ENCODE data around the gene IRF8. TPM values are rescaled to one million over a fixed set of nuclear protein-coding genes. Genes with fewer than 3 reads are reported as not detected.
"Not testable (repeated sequence)": the region's sequence is repeated elsewhere in the genome, so short reads cannot be mapped to it uniquely, and the experiment has no call there.

IRF8 gene
- polyA plus RNA-seq, 1 experiment, result not detected

- DNase-seq (ENCODE audit: low read depth), result no peak
- no peak overlapping the region for H3K4me3 ChIP-seq (ENCODE audit: low read depth, low read length)
- CTCF ChIA-PET, result no interaction called here
- POLR2A ChIA-PET, result no interaction called here
- H3K27me3 ChIP-seq (ENCODE audit: control insufficient read depth, insufficient read depth, low read length), result peaks cover 9% of the 10 kb centered on the region
- H3K36me3 ChIP-seq (ENCODE audit: control insufficient read depth, insufficient read depth, low read length), result no peaks in the 10 kb centered on the region
- TF ChIP-seq CTCF (IDR thresholded peaks at IDR 0.05; ENCODE audit: insufficient read depth, low read depth, low read length), result no peak
Observed at GRCh38 chr16:85935391-85935973, 36.5 kb downstream of the IRF8 start.

DNA sequence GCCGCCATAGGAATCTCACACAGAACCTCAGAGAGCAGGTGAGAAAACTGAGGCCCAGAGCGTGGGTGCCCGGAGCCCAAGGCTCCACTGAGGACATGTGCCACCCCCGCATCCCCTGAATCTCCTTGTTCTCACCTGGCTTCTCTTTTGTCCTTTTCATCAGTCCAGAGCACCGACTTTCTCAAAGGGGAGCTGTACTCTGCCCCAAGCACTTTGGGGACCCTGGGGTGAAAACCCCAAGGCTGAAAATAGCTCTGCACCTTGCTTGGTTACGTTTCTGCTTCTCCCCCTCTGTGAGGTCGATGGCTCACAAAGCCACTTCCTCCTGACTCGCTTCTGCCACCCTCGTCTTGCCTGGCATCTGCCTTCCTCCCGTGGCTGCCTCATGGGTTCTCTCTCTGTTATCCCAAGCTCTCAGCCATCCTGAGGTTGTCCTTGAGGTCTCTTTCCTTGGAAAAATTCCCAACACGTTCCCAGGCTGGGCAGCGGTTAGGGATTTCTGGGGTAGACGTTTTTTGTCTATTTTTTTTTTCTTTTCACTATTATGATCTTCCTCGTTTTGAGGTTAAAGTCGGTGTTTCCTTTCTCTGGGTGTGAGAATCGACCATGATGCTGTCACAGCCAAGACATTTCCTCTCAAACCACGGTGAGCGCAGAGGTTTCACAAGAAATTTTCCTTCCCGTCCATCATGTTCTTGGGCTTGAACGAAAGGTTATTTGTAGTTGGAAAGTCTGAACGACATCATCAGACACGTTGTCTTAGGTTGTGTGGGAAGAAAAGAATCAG lies 37.2 kb downstream of the IRF8 start:
- ChIA-PET POLR2A (no interaction called here), CTCF (no interaction called here)
- DNase-seq (ENCODE audit: low read depth), result no peak
- H3K4me3 ChIP-seq (ENCODE audit: low read depth, low read length), result no peak overlapping the region
- H3K27me3 ChIP-seq (ENCODE audit: control insufficient read depth, insufficient read depth, low read length), result peaks cover 9% of the 10 kb centered on the region
- TF ChIP-seq CTCF (IDR thresholded peaks at IDR 0.05; ENCODE audit: insufficient read depth, low read depth, low read length), result no peak
- H3K36me3 ChIP-seq (ENCODE audit: control insufficient read depth, insufficient read depth, low read length), result no peaks in the 10 kb centered on the region

GRCh38 chr16:85936816-85937215 lies 37.9 kb downstream of the IRF8 start:
- TF ChIP-seq CTCF (IDR thresholded peaks at IDR 0.05; ENCODE audit: insufficient read depth, low read depth, low read length), result no peak
- no peaks in the 10 kb centered on the region for H3K36me3 ChIP-seq (ENCODE audit: control insufficient read depth, insufficient read depth, low read length)
- CTCF ChIA-PET, result no interaction called here
- H3K27me3 ChIP-seq (ENCODE audit: control insufficient read depth, insufficient read depth, low read length), result peaks cover 9% of the 10 kb centered on the region
- H3K4me3 ChIP-seq (ENCODE audit: low read depth, low read length), result no peak overlapping the region
- POLR2A ChIA-PET, result no interaction called here
- DNase-seq (ENCODE audit: low read depth), result no peak

GRCh38 chr16:85940214-85940613 lies 41.3 kb downstream of the IRF8 start:
- no peak for TF ChIP-seq CTCF (IDR thresholded peaks at IDR 0.05; ENCODE audit: insufficient read depth, low read depth, low read length)
- no peak overlapping the region for H3K4me3 ChIP-seq (ENCODE audit: low read depth, low read length)
- POLR2A ChIA-PET, result no interaction called here
- no peak for DNase-seq (ENCODE audit: low read depth)
- H3K36me3 ChIP-seq (ENCODE audit: control insufficient read depth, insufficient read depth, low read length), result no peaks in the 10 kb centered on the region
- CTCF ChIA-PET, result no interaction called here
- H3K27me3 ChIP-seq (ENCODE audit: control insufficient read depth, insufficient read depth, low read length), result peaks cover 11% of the 10 kb centered on the region

DNA sequence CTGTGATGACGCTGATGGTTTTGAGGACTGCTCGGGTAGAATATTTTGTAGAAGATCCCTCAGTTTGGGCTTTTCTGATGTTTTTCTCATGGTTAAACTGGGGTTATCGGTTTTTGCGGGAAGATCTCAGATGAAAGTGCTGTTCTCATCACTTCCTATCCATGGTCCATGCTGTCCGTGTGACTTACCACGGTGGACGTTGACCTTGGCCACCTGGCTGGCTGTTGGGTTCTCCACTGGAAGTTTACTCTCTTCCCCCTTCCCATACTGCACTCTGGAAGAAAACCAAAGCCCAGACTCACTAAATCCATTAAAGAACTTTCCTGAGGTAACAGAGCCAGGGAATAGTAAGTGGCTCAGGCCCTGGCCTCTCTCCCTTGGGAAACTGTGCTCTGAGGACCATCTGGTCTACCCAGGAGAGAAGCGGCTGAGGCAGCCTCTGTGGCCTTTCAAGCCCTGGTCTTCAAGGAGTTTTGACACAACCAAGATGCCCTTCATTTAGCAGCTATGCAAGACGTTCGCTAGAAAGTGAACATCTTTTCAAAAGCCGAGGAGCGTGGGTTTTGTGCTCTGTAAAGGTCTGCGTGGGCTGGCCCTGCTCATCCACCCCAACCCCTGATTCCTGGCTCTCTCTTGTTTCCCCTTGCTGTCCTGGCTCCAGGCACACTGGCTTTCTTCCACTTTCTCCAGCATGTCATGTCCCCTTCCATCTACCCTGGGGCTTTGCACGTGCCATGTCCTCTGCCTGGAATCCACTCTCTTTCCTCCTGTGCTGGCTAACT lies 43.1 kb downstream of the IRF8 start:
- ChIA-PET CTCF (no interaction called here), POLR2A (no interaction called here)
- peaks cover 16% of the 10 kb centered on the region for H3K27me3 ChIP-seq (ENCODE audit: control insufficient read depth, insufficient read depth, low read length)
- H3K4me3 ChIP-seq (ENCODE audit: low read depth, low read length), result no peak overlapping the region
- TF ChIP-seq CTCF (IDR thresholded peaks at IDR 0.05; ENCODE audit: insufficient read depth, low read depth, low read length), result no peak
- DNase-seq (ENCODE audit: low read depth), result no peak
- no peaks in the 10 kb centered on the region for H3K36me3 ChIP-seq (ENCODE audit: control insufficient read depth, insufficient read depth, low read length)

- H3K4me3 ChIP-seq (ENCODE audit: low read depth, low read length); CTCF ChIA-PET; DNase-seq (ENCODE audit: low read depth); H3K36me3 ChIP-seq (ENCODE audit: control insufficient read depth, insufficient read depth, low read length); POLR2A ChIA-PET: not testable (repeated sequence)
- H3K27me3 ChIP-seq (ENCODE audit: control insufficient read depth, insufficient read depth, low read length), result peaks cover 14% of the 10 kb centered on the region
Observed at GRCh38 chr16:85942659-85943058, 43.7 kb downstream of the IRF8 start.
